ENCODE results near the gene SYT15. TPM values are rescaled to one million over a fixed set of nuclear protein-coding genes. Genes with fewer than 3 reads are reported as not detected.

SYT15 gene
- total and polyA plus RNA-seq, 10 donors = 0.20 to 8.4 (median 2.4) TPM

DNA sequence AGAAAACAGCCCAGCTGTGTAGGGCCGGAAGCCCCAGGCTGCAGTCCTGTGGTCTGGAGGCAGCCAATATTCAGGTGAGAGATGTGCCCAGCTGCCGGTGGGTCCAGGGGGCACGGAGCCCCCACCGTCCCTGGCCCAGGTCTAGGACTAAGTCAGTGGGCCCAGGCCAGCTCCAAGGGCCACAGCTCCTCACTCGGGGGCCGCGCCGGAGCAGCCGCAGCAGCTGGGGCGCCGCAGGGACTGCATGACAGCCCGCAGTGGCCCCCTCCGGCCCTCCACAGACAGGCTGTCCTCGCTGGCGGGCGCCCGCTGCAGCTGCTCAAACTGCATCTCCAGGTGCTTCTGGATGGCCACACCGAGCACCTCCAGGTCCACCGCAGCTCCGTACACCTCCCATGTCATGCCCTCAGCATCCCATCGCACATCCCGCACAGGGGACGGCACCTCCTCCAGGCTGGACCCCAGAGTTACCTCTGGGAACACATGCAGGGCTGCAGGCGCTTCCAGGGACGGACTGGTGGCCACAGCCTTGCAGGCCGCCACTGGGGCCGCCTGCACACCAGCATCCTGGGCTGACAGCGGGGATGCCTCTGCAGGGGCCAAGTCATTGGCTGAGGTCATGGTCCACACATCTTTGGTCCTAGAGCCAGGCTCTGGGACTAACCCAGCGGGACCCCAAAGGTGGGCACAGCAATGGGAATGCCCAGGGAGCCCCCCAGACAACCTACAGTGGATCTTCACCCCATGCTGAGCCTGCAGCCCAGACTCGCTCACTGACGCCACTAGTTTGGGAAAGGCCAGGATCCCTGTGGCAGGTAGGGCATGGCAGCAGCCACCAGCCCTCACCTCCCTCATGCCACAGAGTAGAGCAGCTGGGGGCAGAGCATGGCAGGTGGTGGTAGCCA is 29.5 kb upstream of the SYT15 start:
- 84 to 91% (median 88%) methylated on average over 26 to 31 of the region's 31 CpGs for WGBS, 5 donors
- Histone ChIP-seq H3K9me3 (no peaks in the 10 kb centered on the region), H3K4me1 (no peaks in the 10 kb centered on the region), H3K27ac (no peak overlapping the region), H3K27me3 (replicated peaks in 1 of 7) (peaks cover 0 to 27% (median 3%) of the 10 kb centered on the region in 7 donors), H3K36me3 (no peaks in the 10 kb centered on the region), H3K4me3 (no peak overlapping the region)
- TF ChIP-seq POLR2A (IDR thresholded peaks at IDR 0.05) = no peak
- TF ChIP-seq, protein P1, sequence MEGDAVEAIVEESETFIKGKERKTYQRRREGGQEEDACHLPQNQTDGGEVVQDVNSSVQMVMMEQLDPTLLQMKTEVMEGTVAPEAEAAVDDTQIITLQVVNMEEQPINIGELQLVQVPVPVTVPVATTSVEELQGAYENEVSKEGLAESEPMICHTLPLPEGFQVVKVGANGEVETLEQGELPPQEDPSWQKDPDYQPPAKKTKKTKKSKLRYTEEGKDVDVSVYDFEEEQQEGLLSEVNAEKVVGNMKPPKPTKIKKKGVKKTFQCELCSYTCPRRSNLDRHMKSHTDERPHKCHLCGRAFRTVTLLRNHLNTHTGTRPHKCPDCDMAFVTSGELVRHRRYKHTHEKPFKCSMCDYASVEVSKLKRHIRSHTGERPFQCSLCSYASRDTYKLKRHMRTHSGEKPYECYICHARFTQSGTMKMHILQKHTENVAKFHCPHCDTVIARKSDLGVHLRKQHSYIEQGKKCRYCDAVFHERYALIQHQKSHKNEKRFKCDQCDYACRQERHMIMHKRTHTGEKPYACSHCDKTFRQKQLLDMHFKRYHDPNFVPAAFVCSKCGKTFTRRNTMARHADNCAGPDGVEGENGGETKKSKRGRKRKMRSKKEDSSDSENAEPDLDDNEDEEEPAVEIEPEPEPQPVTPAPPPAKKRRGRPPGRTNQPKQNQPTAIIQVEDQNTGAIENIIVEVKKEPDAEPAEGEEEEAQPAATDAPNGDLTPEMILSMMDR (IDR thresholded peaks at IDR 0.05 in 8 of 11, conservative IDR thresholded peaks at IDR 0.05 in 3 of 11) = no peak
- TF ChIP-seq POLR2AphosphoS5 (IDR thresholded peaks at IDR 0.05) = no peak
- intact Hi-C loops (cut with DNase I; ENCODE audit: low total_unique reads) = no loop called here
- peak; percentile 79 for DNase-seq

DNA sequence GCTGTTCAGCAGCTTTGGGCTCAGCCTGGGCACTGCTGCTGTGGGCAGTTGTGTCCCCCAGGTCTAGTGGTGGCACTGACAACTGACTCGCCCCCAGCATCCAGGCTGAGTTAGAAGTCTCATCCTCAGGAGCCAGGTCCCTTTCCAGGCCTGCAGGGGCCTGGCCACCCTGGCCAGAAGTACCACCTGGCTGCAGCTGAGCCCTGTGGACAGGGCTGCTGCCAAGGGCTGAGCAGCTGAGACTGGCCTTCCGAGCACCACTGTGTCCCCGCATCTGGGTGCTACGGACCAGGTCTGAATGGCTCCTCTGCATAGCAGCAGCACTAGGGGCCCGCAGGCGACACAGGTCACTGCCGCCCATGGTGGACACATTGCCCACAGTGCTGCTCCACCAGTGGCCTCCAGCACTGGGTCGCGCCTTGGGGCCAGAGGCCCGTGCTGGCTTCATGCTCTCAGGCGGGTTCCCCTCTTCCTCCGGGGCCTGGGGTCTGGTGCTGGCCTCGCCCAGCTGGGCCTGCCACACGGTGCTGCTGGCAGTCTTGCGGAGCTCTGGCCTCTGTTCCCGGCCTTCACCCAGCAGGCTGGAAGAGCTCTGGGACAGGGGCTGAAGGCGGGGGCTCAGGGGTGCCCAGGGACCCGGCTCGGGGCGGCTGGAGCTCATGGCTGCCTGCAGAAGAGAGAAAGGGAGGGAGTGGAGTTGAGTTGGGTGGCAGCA is 28.7 kb upstream of the SYT15 start:
- H3K27ac ChIP-seq = no peak overlapping the region
- H3K4me1 ChIP-seq = no peaks in the 10 kb centered on the region
- WGBS, 5 donors = 83 to 89% (median 84%) methylated on average over 20 of the region's 20 CpGs
- no peaks in the 10 kb centered on the region for H3K36me3 ChIP-seq
- no peak overlapping the region for H3K4me3 ChIP-seq
- DNase-seq = peak; percentile 81
- TF ChIP-seq, protein P1 (IDR thresholded peaks at IDR 0.05 in 8 of 11, conservative IDR thresholded peaks at IDR 0.05 in 3 of 11) = no peak
- TF ChIP-seq POLR2AphosphoS5 (IDR thresholded peaks at IDR 0.05) = no peak
- no peak for TF ChIP-seq POLR2A (IDR thresholded peaks at IDR 0.05)
- no peaks in the 10 kb centered on the region for H3K9me3 ChIP-seq
- H3K27me3 ChIP-seq (replicated peaks in 1 of 7) = peaks cover under 1 to 35% (median 10%) of the 10 kb centered on the region in 7 donors
- intact Hi-C loops (cut with DNase I; ENCODE audit: low total_unique reads) = no loop called here

DNA sequence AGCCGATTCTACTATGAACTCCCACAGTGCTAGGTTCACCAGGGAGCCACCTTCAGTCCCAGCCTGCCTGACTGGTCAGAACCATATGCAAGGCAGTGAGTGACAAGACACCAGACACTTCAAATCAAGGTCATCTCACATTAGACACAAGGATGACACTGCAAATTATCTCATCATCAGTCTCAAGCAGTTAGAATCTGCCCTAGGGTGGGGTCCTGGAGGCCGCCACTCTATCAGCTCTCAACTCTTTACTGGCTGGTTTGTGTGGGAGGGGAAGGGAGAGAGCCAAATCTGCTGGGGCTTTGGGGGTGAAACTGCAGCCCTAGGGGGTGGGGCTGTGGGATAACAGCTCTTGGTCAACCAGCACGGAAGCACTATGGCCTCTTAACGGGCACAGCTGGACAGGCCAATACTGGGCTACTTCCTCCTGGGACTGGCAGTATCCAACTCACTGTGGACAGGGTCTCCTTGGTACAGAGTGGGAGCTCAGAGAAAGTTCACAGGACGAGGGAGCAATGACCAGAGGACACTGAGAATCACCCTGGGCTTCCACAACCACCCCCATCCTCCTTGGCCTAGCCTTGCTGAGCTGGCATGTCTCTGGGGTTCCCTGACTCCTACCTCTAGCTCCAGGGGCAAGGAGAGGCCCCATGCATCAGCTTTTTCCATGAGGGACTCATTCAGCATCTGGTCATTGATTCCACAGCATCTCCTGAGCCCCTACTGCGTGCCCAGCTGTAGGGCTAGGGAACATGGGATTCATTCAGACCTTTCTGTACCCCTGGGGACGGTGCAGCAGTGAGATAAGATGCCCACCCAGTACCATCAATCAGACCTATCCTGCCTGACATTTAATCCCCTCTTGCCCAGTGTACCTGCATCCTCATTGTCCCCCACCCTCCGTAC is 27.9 kb upstream of the SYT15 start:
- H3K36me3 ChIP-seq = no peaks in the 10 kb centered on the region
- intact Hi-C loops (cut with DNase I; ENCODE audit: low total_unique reads) = no loop called here
- peaks cover 6 to 43% (median 18%) of the 10 kb centered on the region in 7 donors for H3K27me3 ChIP-seq (replicated peaks in 1 of 7)
- TF ChIP-seq POLR2AphosphoS5 (IDR thresholded peaks at IDR 0.05) (no peak), POLR2A (IDR thresholded peaks at IDR 0.05) (no peak)
- TF ChIP-seq, protein P1 (IDR thresholded peaks at IDR 0.05 in 8 of 11, conservative IDR thresholded peaks at IDR 0.05 in 3 of 11) = no peak
- 64 to 77% (median 72%) methylated on average over 8 of the region's 8 CpGs for WGBS, 5 donors
- H3K9me3 ChIP-seq = no peaks in the 10 kb centered on the region
- peak; percentile 75 for DNase-seq
- H3K27ac ChIP-seq = no peak overlapping the region
- H3K4me1 ChIP-seq = peaks cover 0 to 7% (median 5%) of the 10 kb centered on the region in 6 donors
- H3K4me3 ChIP-seq = no peak overlapping the region

Data from spleen (tissue), 11 donors.